Neuron (in vitro differentiated cells): ENCODE results near the gene ABI3.

Source experiments
- H2AFZ ChIP-seq: one replicate; pipeline ENCODE4 v1.6.1; 2013; ENCODE audit warnings: low read depth, mild to moderate bottlenecking, inconsistent platforms, low read length, moderate library complexity
- H3K27me3 ChIP-seq: one replicate; pipeline ENCODE4 v1.6.1; 2013; ENCODE audit warnings: low read length; ENCODE audit not compliant: insufficient read depth
- H3K36me3 ChIP-seq: one replicate; pipeline ENCODE4 v1.6.1; 2013; ENCODE audit warnings: low read length; ENCODE audit not compliant: insufficient read depth
- H3K4me1 ChIP-seq: one replicate; pipeline ENCODE4 v1.6.1; 2013; ENCODE audit warnings: low read length; ENCODE audit not compliant: insufficient read depth
- H3K4me3 ChIP-seq: 2 replicates; pipeline ENCODE4 v1.5.1; 2013; ENCODE audit warnings: mild to moderate bottlenecking, low read length, moderate library complexity
- H3K9me3 ChIP-seq: one replicate; pipeline ENCODE4 v1.6.1; 2013; ENCODE audit warnings: low read length

ABI3 gene

GRCh38 chr17:49234509-49235080 lies 24.1 kb downstream of the ABI3 start:
- no peak overlapping the region for H3K4me3 ChIP-seq
- H3K9me3 ChIP-seq = no peaks in the 10 kb centered on the region
- peaks cover 9% of the 10 kb centered on the region for H3K4me1 ChIP-seq
- H3K27me3 ChIP-seq = peaks cover 19% of the 10 kb centered on the region
- H3K36me3 ChIP-seq = no peaks in the 10 kb centered on the region
- H2AFZ ChIP-seq = no peak overlapping the region

GRCh38 chr17:49235896-49236295 lies 25.4 kb downstream of the ABI3 start:
- Histone ChIP-seq H3K4me3 (no peak overlapping the region), H3K9me3 (no peaks in the 10 kb centered on the region), H3K36me3 (no peaks in the 10 kb centered on the region), H2AFZ (no peak overlapping the region), H3K4me1 (peaks cover 3% of the 10 kb centered on the region), H3K27me3 (peaks cover 15% of the 10 kb centered on the region)

GRCh38 chr17:49239963-49240362 lies 29.5 kb downstream of the ABI3 start:
- Histone ChIP-seq H3K9me3 (no peaks in the 10 kb centered on the region), H3K36me3 (no peaks in the 10 kb centered on the region), H3K4me3 (no peak overlapping the region), H2AFZ (no peak overlapping the region), H3K27me3 (peaks cover 5% of the 10 kb centered on the region), H3K4me1 (no peaks in the 10 kb centered on the region)

- no peaks in the 10 kb centered on the region for H3K4me1 ChIP-seq
These were observed 30.1 kb downstream of the ABI3 start for GRCh38 chr17:49240619-49241018.

GRCh38 chr17:49241040-49241439 lies 30.5 kb downstream of the ABI3 start:
- no peaks in the 10 kb centered on the region for H3K27me3 ChIP-seq
- H3K4me1 ChIP-seq = no peaks in the 10 kb centered on the region
- no peaks in the 10 kb centered on the region for H3K9me3 ChIP-seq
- H3K36me3 ChIP-seq = no peaks in the 10 kb centered on the region
- H2AFZ ChIP-seq = no peak overlapping the region
- no peak overlapping the region for H3K4me3 ChIP-seq

More at GRCh38 chr17:49240619-49241018, 30.1 kb downstream of the ABI3 start:
- H2AFZ ChIP-seq = no peak overlapping the region
- no peak overlapping the region for H3K4me3 ChIP-seq
- no peaks in the 10 kb centered on the region for H3K9me3 ChIP-seq
- no peaks in the 10 kb centered on the region for H3K36me3 ChIP-seq
- peaks cover 1% of the 10 kb centered on the region for H3K27me3 ChIP-seq

- Histone ChIP-seq H3K27me3 (no peaks in the 10 kb centered on the region), H3K9me3 (no peaks in the 10 kb centered on the region), H3K4me3 (no peak overlapping the region), H3K36me3 (no peaks in the 10 kb centered on the region), H2AFZ (no peak overlapping the region), H3K4me1 (no peaks in the 10 kb centered on the region)
These were observed 31.3 kb downstream of the ABI3 start for GRCh38 chr17:49241692-49242397.

GRCh38 chr17:49242813-49243212 lies 32.3 kb downstream of the ABI3 start:
- Histone ChIP-seq H3K9me3 (no peaks in the 10 kb centered on the region), H2AFZ (no peak overlapping the region), H3K27me3 (no peaks in the 10 kb centered on the region), H3K36me3 (no peaks in the 10 kb centered on the region), H3K4me3 (no peak overlapping the region), H3K4me1 (no peaks in the 10 kb centered on the region)

GRCh38 chr17:49244839-49245238 lies 34.3 kb downstream of the ABI3 start:
- H3K36me3 ChIP-seq = no peaks in the 10 kb centered on the region
- no peaks in the 10 kb centered on the region for H3K9me3 ChIP-seq
- H3K4me1 ChIP-seq = no peaks in the 10 kb centered on the region
- no peaks in the 10 kb centered on the region for H3K27me3 ChIP-seq
- H2AFZ ChIP-seq = no peak overlapping the region
- H3K4me3 ChIP-seq = no peak overlapping the region

GRCh38 chr17:49247944-49248343 lies 37.4 kb downstream of the ABI3 start:
- no peaks in the 10 kb centered on the region for H3K36me3 ChIP-seq
- H3K27me3 ChIP-seq = no peaks in the 10 kb centered on the region
- H3K4me1 ChIP-seq = no peaks in the 10 kb centered on the region
- no peak overlapping the region for H3K4me3 ChIP-seq
- H2AFZ ChIP-seq = no peak overlapping the region
- H3K9me3 ChIP-seq = no peaks in the 10 kb centered on the region

- H3K36me3 ChIP-seq = no peaks in the 10 kb centered on the region
- no peak overlapping the region for H3K4me3 ChIP-seq
- H3K9me3 ChIP-seq = no peaks in the 10 kb centered on the region
- no peaks in the 10 kb centered on the region for H3K27me3 ChIP-seq
- no peak overlapping the region for H2AFZ ChIP-seq
- H3K4me1 ChIP-seq = no peaks in the 10 kb centered on the region
These were observed 38.8 kb downstream of the ABI3 start for GRCh38 chr17:49249292-49249794.

- Histone ChIP-seq H3K27me3 (no peaks in the 10 kb centered on the region), H3K9me3 (no peaks in the 10 kb centered on the region), H3K36me3 (no peaks in the 10 kb centered on the region), H3K4me3 (no peak overlapping the region), H3K4me1 (no peaks in the 10 kb centered on the region), H2AFZ (no peak overlapping the region)
These were observed 39.5 kb downstream of the ABI3 start for GRCh38 chr17:49249890-49250522.

GRCh38 chr17:49252148-49252695 lies 41.7 kb downstream of the ABI3 start:
- Histone ChIP-seq H3K36me3 (no peaks in the 10 kb centered on the region), H3K27me3 (peaks cover 2% of the 10 kb centered on the region), H3K9me3 (no peaks in the 10 kb centered on the region), H2AFZ (no peak overlapping the region), H3K4me3 (no peak overlapping the region), H3K4me1 (no peaks in the 10 kb centered on the region)

GRCh38 chr17:49254066-49254465 lies 43.6 kb downstream of the ABI3 start:
- Histone ChIP-seq H3K4me3 (no peak overlapping the region), H3K9me3 (no peaks in the 10 kb centered on the region), H3K36me3 (no peaks in the 10 kb centered on the region), H3K4me1 (no peaks in the 10 kb centered on the region), H3K27me3 (peaks cover 5% of the 10 kb centered on the region), H2AFZ (no peak overlapping the region)
